GM18868 (cell line): ENCODE measurements around the gene LRRC74A.
"Not testable (repeated sequence)": the region's sequence is repeated elsewhere in the genome, so short reads cannot be mapped to it uniquely, and the experiment has no call there.

ENCODE experiments used
- ATAC-seq: cut with Tn5 transposase; IDR thresholded peaks from one replicate; pipeline ENCODE4 v1.9.1; 2021; ENCODE audit warnings: mild to moderate bottlenecking, moderate library complexity; ENCODE audit not compliant: unreplicated experiment

The LRRC74A gene

GRCh38 chr14:76883447-76883846 lies 57.2 kb downstream of the LRRC74A start:
- ATAC-seq = no peak

GRCh38 chr14:76884394-76884793 lies 58.2 kb downstream of the LRRC74A start:
- ATAC-seq = no peak

GRCh38 chr14:76884853-76885276 lies 58.7 kb downstream of the LRRC74A start:
- ATAC-seq = no peak

- no peak for ATAC-seq
Observed at GRCh38 chr14:76887191-76887590, 61.0 kb downstream of the LRRC74A start.

- ATAC-seq = no peak
Observed at GRCh38 chr14:76891391-76891790, 65.2 kb downstream of the LRRC74A start.

- ATAC-seq = no peak
Observed at GRCh38 chr14:76894308-76894707, 68.1 kb downstream of the LRRC74A start.

GRCh38 chr14:76898006-76898405 lies 71.8 kb downstream of the LRRC74A start:
- ATAC-seq = not testable (repeated sequence)

GRCh38 chr14:76900682-76901081 lies 74.5 kb downstream of the LRRC74A start:
- no peak for ATAC-seq

- ATAC-seq = no peak
Observed at GRCh38 chr14:76901171-76902055, 75.2 kb downstream of the LRRC74A start.

- no peak for ATAC-seq
Observed at GRCh38 chr14:76902591-76902990, 76.4 kb downstream of the LRRC74A start.

- no peak for ATAC-seq
Observed at GRCh38 chr14:76904100-76904739, 78.0 kb downstream of the LRRC74A start.

- peak; percentile 91 for ATAC-seq
Observed at GRCh38 chr14:76904740-76905569, 78.7 kb downstream of the LRRC74A start.

- ATAC-seq = no peak
Observed at GRCh38 chr14:76908834-76909233, 82.6 kb downstream of the LRRC74A start.

GRCh38 chr14:76909266-76909665 lies 83.1 kb downstream of the LRRC74A start:
- ATAC-seq = no peak

- ATAC-seq = no peak
Observed at GRCh38 chr14:76910371-76910890, 84.2 kb downstream of the LRRC74A start.

GRCh38 chr14:76911473-76911872 lies 85.3 kb downstream of the LRRC74A start:
- ATAC-seq = no peak

- not testable (repeated sequence) for ATAC-seq
Observed at GRCh38 chr14:76914533-76915081, 88.4 kb downstream of the LRRC74A start.

- no peak for ATAC-seq
Observed at GRCh38 chr14:76916040-76916715, 90.0 kb downstream of the LRRC74A start.

GRCh38 chr14:76917158-76917596 lies 91.0 kb downstream of the LRRC74A start:
- ATAC-seq = no peak

GRCh38 chr14:76917745-76918255 lies 91.6 kb downstream of the LRRC74A start:
- no peak for ATAC-seq
